GM12801 (cell line): ENCODE results near the gene SPECC1.

Experiments used
- TF ChIP-seq, protein P1 (sequence below): IDR thresholded peaks from one replicate; pipeline ENCODE4 v1.5.1; 2011; ENCODE audit warnings: control low read depth; ENCODE audit not compliant: insufficient read length; ENCODE audit errors: extremely low read depth

SPECC1 gene

GRCh38 chr17:20045476-20045875 is 36.3 kb downstream of the SPECC1 start:
- TF ChIP-seq, protein P1, sequence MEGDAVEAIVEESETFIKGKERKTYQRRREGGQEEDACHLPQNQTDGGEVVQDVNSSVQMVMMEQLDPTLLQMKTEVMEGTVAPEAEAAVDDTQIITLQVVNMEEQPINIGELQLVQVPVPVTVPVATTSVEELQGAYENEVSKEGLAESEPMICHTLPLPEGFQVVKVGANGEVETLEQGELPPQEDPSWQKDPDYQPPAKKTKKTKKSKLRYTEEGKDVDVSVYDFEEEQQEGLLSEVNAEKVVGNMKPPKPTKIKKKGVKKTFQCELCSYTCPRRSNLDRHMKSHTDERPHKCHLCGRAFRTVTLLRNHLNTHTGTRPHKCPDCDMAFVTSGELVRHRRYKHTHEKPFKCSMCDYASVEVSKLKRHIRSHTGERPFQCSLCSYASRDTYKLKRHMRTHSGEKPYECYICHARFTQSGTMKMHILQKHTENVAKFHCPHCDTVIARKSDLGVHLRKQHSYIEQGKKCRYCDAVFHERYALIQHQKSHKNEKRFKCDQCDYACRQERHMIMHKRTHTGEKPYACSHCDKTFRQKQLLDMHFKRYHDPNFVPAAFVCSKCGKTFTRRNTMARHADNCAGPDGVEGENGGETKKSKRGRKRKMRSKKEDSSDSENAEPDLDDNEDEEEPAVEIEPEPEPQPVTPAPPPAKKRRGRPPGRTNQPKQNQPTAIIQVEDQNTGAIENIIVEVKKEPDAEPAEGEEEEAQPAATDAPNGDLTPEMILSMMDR, result no peak

GRCh38 chr17:20046629-20047028 is 37.5 kb downstream of the SPECC1 start:
- TF ChIP-seq, protein P1, result no peak

DNA sequence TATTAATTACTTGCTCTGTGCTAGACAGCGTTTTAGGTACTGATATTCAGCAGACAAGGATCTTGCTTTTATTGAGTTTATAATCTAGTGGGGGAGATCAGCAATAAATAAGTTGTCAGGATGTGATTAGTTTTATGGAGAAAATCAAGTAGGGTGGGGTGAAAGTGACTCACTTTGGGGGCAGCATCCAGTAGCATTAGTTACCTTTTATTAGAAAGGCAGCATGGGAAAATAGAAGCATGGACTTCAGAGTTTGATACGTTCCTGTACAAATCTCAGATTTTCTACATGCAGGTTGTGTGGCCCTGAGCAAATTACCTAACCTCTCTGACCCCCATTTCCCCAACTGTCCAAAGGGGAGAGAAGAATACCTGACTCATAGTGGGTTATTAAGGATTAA is 42.5 kb downstream of the SPECC1 start:
- TF ChIP-seq, protein P1, result no peak

DNA sequence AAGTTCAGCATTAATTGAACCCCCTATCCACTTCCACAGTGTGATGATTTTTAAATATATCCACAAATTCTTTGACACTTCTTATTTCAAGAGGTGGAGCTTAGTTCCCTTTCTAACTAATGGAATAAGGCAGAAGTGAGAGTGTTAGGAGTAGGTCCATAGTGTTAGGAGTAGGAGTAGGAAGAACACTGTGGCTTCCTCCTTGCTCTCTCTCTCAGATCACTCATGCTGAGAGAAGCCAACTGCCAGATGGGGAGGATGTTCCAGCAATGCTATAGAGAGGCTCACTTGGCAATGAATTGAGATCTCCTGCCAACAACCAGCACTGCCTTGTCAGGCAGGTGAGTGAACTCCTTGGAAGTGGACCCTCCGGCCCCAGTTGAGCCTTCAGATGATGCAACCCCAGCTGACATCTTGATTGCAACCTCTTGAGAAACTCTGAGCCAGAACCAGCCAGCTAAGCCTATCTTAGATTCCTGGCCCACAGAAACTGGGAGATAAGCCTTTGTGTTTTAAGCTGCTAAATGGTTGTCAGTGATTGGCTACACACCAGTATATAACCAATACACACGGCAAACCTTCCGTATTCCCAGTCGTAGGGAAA is 44.3 kb downstream of the SPECC1 start:
- TF ChIP-seq, protein P1, result no peak

- TF ChIP-seq, protein P1, result no peak
Observed at GRCh38 chr17:20059728-20060188, 50.6 kb downstream of the SPECC1 start.

DNA sequence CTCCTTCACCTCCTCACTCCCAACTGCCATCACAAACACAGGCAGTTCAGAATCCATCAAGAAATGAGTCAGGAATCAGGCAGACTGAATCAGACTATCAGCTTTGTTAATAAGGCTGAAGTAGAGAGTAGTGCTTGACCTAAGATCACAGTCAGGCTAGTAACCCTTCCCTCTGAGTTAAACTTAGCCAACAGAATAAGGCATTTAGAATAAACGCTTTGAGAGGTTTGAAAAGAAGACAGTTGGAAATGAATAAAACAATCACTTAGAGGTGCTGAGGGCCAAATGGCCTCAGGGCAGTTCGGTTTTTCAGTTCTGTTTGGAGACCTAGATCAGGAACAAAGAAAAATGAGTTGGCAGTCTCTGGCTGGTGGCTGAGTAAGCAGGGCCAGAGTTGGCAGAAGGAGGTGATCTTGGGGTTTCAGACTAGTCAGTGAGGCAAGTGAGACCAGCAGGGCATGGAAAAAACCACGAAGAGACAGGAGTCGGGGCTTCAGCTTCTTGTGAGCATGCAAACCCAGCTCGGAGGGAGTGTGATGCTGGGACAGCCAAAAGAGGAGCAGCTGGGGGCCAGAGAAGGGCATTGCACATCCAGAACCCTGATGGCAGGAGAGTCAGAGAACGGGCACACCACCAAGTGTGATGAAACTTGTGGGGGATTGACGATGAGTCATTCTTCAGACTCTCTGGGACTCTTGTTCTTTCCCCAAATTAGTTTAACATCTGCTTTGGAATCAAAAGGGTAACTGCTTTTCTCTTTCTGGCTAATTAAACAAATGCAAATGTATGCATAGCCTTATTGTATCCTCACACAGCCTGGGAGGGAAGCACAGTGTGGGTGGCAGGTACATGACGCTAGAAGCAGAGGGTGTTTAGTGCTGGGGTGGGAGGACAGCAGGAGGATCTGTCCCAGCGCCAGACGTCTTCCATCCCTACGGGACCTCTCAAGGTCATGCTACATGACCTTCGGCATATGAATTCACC is 54.8 kb downstream of the SPECC1 start:
- TF ChIP-seq, protein P1, result no peak

GRCh38 chr17:20066253-20066652 is 57.1 kb downstream of the SPECC1 start:
- TF ChIP-seq, protein P1, result no peak
